Panc1 (cell line): Measurements from ENCODE around the gene SMARCB1. TPM values are rescaled to one million over a fixed set of nuclear protein-coding genes. Genes with fewer than 3 reads are reported as not detected.

Experiments used
- ATAC-seq: fragments of 200-7000 bp; cut with Tn5 transposase; 2 replicates; pipeline ENCODE4 v1.9.1; 2020; ENCODE audit warnings: mild to moderate bottlenecking, moderate library complexity
- BruUV-seq: library from RNA; stranded (reverse); fragments of 400-500 nt; replicated peaks from 2 replicates; lab custom pipeline; 2021; lab: Mats Ljungman, UMichigan
- CTCF ChIA-PET: fragments of 300-600 bp; sonication (Branson Sonifier 250); formaldehyde crosslinking; loops from one replicate; lab custom pipeline; 2022; ENCODE audit warnings: antibody characterized with exemption; lab: Charles Lee
- POLR2A ChIA-PET: fragments of 300-600 bp; sonication (Branson Sonifier 250); formaldehyde crosslinking; loops from one replicate; lab custom pipeline; 2022; ENCODE audit warnings: antibody characterized with exemption; lab: Charles Lee
- DNase-seq: peaks from one replicate; pipeline ENCODE4 v3.0.0-alpha.2; 2010; ENCODE audit warnings: low read depth, low spot score
- H3K27ac ChIP-seq: 2 replicates; pipeline ENCODE4 v1.5.1; 2011; ENCODE audit warnings: mild to moderate bottlenecking, low read length, inconsistent platforms
- H3K27me3 ChIP-seq: fragments of 200-500 bp; sonication (Bioruptor generic); 2 replicates; pipeline ENCODE4 v1.6.0; 2014; ENCODE audit warnings: low read length, inconsistent platforms; ENCODE audit not compliant: control insufficient read depth, insufficient read depth
- H3K36me3 ChIP-seq: fragments of 200-500 bp; sonication (Bioruptor generic); 2 replicates; pipeline ENCODE4 v1.5.1; 2014; ENCODE audit warnings: inconsistent platforms, mild to moderate bottlenecking, low read length, moderate library complexity; ENCODE audit not compliant: control insufficient read depth, insufficient read depth
- H3K4me1 ChIP-seq: 2 replicates; pipeline ENCODE4 v1.5.1; 2011; ENCODE audit warnings: inconsistent platforms, mild to moderate bottlenecking, low read length, moderate library complexity; ENCODE audit not compliant: control insufficient read depth, insufficient read depth
- H3K4me3 ChIP-seq, 2 experiments: 2 replicates each; pipeline ENCODE4 v1.5.1; 2011 to 2012; ENCODE audit warnings: low read depth in 2 of 2, low read length in 2 of 2, mild to moderate bottlenecking in 2 of 2, inconsistent platforms in 1 of 2, moderate library complexity in 1 of 2
- H3K9me3 ChIP-seq: fragments of 200-500 bp; sonication (Bioruptor generic); 2 replicates; pipeline ENCODE4 v1.5.1; 2014; ENCODE audit warnings: low read depth, mild to moderate bottlenecking, inconsistent platforms, low read length, moderate library complexity; ENCODE audit not compliant: control insufficient read depth, insufficient read depth
- CTCF ChIP-seq: fragments of 450-650 bp; IDR thresholded peaks from 2 replicates; pipeline ENCODE4 v1.5.1; 2017; ENCODE audit warnings: mild to moderate bottlenecking
- POLR2AphosphoS5 ChIP-seq: IDR thresholded peaks from 2 replicates; pipeline ENCODE4 v1.6.1; 2012; ENCODE audit warnings: mild to moderate bottlenecking, low read depth, low read length, moderate library complexity
- SIN3A ChIP-seq: IDR thresholded peaks from 2 replicates; pipeline ENCODE4 v1.6.1; 2012; ENCODE audit warnings: low read depth, mild to moderate bottlenecking, low read length, moderate library complexity, borderline replicate concordance; ENCODE audit not compliant: insufficient read depth
- TCF7L2 ChIP-seq: IDR thresholded peaks from 2 replicates; pipeline ENCODE4 v1.6.1; 2011; ENCODE audit warnings: mild to moderate bottlenecking, low read depth, low read length, inconsistent platforms
- in situ Hi-C: cut with HindIII; loops from 2 replicates; pipeline ENCODE4 v1.10.0; 2016; ENCODE audit warnings: low sequenced_read_pairs, low pct_unique_long_range_greater_than_20kb
- intact Hi-C: fragments of 100-400 bp; cut with micrococcal nuclease; formaldehyde crosslinking; loops from one replicate; pipeline ENCODE4 v1.10.0; 2022; ENCODE audit not compliant: unreplicated experiment
- total RNA-seq: library from RNA; stranded (reverse); gene quantifications from one replicate; pipeline ENCODE4 v1.2.1, GENCODE V29; 2021; ENCODE audit not compliant: unreplicated experiment
- TF ChIP-seq, protein P1 (sequence below), 2 experiments: IDR thresholded peaks; 2 replicates each; pipeline ENCODE4 v1.6.1; 2011 to 2012; ENCODE audit warnings: low read depth in 2 of 2, control low read depth in 1 of 2, low read length in 1 of 2, mild to moderate bottlenecking in 1 of 2, moderate library complexity in 1 of 2; ENCODE audit not compliant: insufficient read depth in 1 of 2

Gene SMARCB1
- total RNA-seq, 1 experiment from 2014 or later = 70.2 TPM

DNA sequence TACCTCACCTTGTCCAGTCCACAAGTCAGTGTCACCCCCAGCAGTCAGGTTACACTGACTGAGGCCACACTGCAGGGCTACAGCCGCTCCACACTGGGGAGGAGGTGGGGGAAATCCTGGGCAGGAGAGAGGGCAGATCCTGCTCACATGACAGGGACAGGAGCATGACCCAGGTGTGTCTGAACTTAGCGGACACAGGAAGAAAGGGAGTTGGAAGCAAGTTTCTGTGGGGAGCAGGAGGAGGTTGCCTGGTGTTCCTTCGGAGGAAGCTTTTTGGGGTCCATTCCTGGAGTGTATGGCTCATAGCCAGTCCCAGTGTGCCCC lies 8.2 kb upstream of the SMARCB1 start:
- no peaks in the 10 kb centered on the region for H3K9me3 ChIP-seq
- TF ChIP-seq SIN3A = no peak
- POLR2A ChIA-PET = no interaction called here
- peaks cover 6% of the 10 kb centered on the region for H3K4me1 ChIP-seq
- intact Hi-C loops (loop anchor here (10.0 kb wide), 1 partner anchor 66 kb away; no protein-coding TSS in a partner anchor), in situ Hi-C loops (no loop called here)
- CTCF ChIA-PET = no interaction called here
- H3K36me3 ChIP-seq = no peaks in the 10 kb centered on the region
- no peak for DNase-seq
- no peak for ATAC-seq
- no peak overlapping the region for H3K4me3 ChIP-seq
- H3K27ac ChIP-seq = no peak overlapping the region
- no peaks in the 10 kb centered on the region for H3K27me3 ChIP-seq
- no TSS peak for BruUV-seq

DNA sequence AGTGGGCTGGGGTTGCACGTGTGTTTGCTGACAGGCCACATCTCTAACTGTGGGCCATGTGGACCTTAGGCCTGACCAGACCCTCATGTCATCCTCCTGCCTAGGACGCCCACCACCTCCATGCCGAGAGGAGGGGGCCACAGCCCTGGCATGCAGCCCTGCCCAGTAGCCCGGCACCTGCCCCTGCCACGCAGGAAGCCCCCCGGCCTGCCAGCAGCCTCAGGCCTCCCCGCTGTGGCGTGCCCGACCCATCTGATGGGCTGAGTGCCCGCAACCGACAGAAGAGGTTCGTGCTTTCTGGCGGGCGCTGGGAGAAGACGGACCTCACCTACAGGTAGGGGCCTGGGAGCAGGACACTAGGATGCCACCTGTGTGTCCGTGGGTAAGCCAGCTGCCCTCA lies 7.7 kb upstream of the SMARCB1 start:
- ATAC-seq = no peak
- in situ Hi-C loops (no loop called here), intact Hi-C loops (loop anchor here (10.0 kb wide), 1 partner anchor 66 kb away; no protein-coding TSS in a partner anchor)
- Histone ChIP-seq H3K4me1 (peaks cover 6% of the 10 kb centered on the region), H3K9me3 (no peaks in the 10 kb centered on the region), H3K27me3 (no peaks in the 10 kb centered on the region), H3K4me3 (no peak overlapping the region), H3K27ac (no peak overlapping the region), H3K36me3 (no peaks in the 10 kb centered on the region)
- no peak for DNase-seq
- no TSS peak for BruUV-seq
- CTCF ChIA-PET = no interaction called here
- POLR2A ChIA-PET = no interaction called here
- TF ChIP-seq TCF7L2 = no peak
- TF ChIP-seq CTCF = no peak
- no peak for TF ChIP-seq SIN3A
- TF ChIP-seq POLR2AphosphoS5 = no peak
- TF ChIP-seq, protein P1, sequence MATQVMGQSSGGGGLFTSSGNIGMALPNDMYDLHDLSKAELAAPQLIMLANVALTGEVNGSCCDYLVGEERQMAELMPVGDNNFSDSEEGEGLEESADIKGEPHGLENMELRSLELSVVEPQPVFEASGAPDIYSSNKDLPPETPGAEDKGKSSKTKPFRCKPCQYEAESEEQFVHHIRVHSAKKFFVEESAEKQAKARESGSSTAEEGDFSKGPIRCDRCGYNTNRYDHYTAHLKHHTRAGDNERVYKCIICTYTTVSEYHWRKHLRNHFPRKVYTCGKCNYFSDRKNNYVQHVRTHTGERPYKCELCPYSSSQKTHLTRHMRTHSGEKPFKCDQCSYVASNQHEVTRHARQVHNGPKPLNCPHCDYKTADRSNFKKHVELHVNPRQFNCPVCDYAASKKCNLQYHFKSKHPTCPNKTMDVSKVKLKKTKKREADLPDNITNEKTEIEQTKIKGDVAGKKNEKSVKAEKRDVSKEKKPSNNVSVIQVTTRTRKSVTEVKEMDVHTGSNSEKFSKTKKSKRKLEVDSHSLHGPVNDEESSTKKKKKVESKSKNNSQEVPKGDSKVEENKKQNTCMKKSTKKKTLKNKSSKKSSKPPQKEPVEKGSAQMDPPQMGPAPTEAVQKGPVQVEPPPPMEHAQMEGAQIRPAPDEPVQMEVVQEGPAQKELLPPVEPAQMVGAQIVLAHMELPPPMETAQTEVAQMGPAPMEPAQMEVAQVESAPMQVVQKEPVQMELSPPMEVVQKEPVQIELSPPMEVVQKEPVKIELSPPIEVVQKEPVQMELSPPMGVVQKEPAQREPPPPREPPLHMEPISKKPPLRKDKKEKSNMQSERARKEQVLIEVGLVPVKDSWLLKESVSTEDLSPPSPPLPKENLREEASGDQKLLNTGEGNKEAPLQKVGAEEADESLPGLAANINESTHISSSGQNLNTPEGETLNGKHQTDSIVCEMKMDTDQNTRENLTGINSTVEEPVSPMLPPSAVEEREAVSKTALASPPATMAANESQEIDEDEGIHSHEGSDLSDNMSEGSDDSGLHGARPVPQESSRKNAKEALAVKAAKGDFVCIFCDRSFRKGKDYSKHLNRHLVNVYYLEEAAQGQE (IDR thresholded peaks at IDR 0.05; ENCODE audit: insufficient read depth in 1 of 2, low read depth in 2 of 2, low read length in 1 of 2) = no peak

DNA sequence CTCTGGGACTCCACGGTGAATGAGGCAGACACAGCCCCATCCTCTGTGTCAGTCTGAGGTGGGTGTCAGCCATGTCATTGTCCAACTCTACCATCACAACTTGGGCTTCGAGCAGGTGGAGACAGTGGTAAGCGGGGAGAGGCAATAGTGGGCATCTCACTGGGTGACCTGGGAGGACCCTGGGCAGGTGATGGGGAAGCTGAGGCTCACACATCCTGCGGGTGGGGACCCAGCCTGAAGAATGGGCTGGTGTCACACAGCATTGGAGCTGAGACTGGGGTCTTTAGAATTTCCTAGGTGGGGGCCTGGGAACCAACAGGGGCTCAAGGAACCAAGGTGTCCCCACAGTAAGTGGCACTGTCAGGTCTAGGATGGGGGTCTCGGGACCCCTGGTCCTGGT lies 7.0 kb upstream of the SMARCB1 start:
- BruUV-seq = no TSS peak
- Histone ChIP-seq H3K4me1 (peaks cover 6% of the 10 kb centered on the region), H3K9me3 (no peaks in the 10 kb centered on the region), H3K27me3 (no peaks in the 10 kb centered on the region), H3K4me3 (no peak overlapping the region), H3K36me3 (no peaks in the 10 kb centered on the region), H3K27ac (no peak overlapping the region)
- TF ChIP-seq SIN3A = no peak
- TF ChIP-seq POLR2AphosphoS5 = no peak
- no peak for TF ChIP-seq TCF7L2
- TF ChIP-seq, protein P1 (IDR thresholded peaks at IDR 0.05; ENCODE audit: insufficient read depth in 1 of 2, low read depth in 2 of 2, low read length in 1 of 2) = no peak
- TF ChIP-seq CTCF = no peak
- intact Hi-C loops (loop anchor here (10.0 kb wide), 1 partner anchor 65 kb away; no protein-coding TSS in a partner anchor), in situ Hi-C loops (no loop called here)
- ATAC-seq (no peak), DNase-seq (no peak)
- ChIA-PET CTCF (no interaction called here), POLR2A (no interaction called here)
